ENCODE results near the gene TNNC2.
"Not testable (repeated sequence)": the region's sequence is repeated elsewhere in the genome, so short reads cannot be mapped to it uniquely, and the experiment has no call there.

Gene TNNC2

GRCh38 chr20:45848421-45848820 lies 21.3 kb upstream of the TNNC2 start:
- DNase-seq, result no peak

- no peak for DNase-seq
Observed at GRCh38 chr20:45845452-45845851, 18.3 kb upstream of the TNNC2 start.

- no peak for DNase-seq
Observed at GRCh38 chr20:45843506-45843905, 16.4 kb upstream of the TNNC2 start.

- DNase-seq, result no peak
Observed at GRCh38 chr20:45842169-45842812, 15.2 kb upstream of the TNNC2 start.

- no peak for DNase-seq
Observed at GRCh38 chr20:45841407-45842129, 14.5 kb upstream of the TNNC2 start.

- no peak for DNase-seq
Observed at GRCh38 chr20:45840700-45841198, 13.6 kb upstream of the TNNC2 start.

- no peak for DNase-seq
Observed at GRCh38 chr20:45836841-45837240, 9.7 kb upstream of the TNNC2 start.

GRCh38 chr20:45835825-45836224 lies 8.7 kb upstream of the TNNC2 start:
- DNase-seq, result no peak

GRCh38 chr20:45835329-45835765 lies 8.2 kb upstream of the TNNC2 start:
- no peak for DNase-seq

- no peak for DNase-seq
Observed at GRCh38 chr20:45834797-45835161, 7.7 kb upstream of the TNNC2 start.

- peak in 1 of 2 donors; percentile 36 for DNase-seq
Observed at GRCh38 chr20:45833883-45834796, 7.0 kb upstream of the TNNC2 start.

- DNase-seq, result peak in 1 of 2 donors; percentile 21
Observed at GRCh38 chr20:45833030-45833882, 6.1 kb upstream of the TNNC2 start, which contains the start of gene SNX21. SNX21 (plus strand) TSS chr20:45833799; CDS start chr20:45833920, 121 bp downstream.

- DNase-seq, result no peak
Observed at GRCh38 chr20:45832619-45833018, 5.5 kb upstream of the TNNC2 start.

GRCh38 chr20:45829673-45830106 lies 2.6 kb upstream of the TNNC2 start:
- not testable (repeated sequence) for DNase-seq

GRCh38 chr20:45828589-45828988 lies 1.5 kb upstream of the TNNC2 start:
- no peak for DNase-seq

- DNase-seq, result no peak
Observed at GRCh38 chr20:45827712-45828111, 600 bp upstream of the TNNC2 start.

- no peak for DNase-seq
Observed at GRCh38 chr20:45826381-45827019, 612 bp downstream of the TNNC2 start.

GRCh38 chr20:45823949-45824835 lies 2.9 kb downstream of the TNNC2 start:
- DNase-seq, result peak; percentile 33 to 41

- no peak for DNase-seq
Observed at GRCh38 chr20:45822857-45823256, 4.3 kb downstream of the TNNC2 start.

GRCh38 chr20:45821947-45822346 lies 5.2 kb downstream of the TNNC2 start:
- no peak for DNase-seq

- DNase-seq, result no peak
Observed at GRCh38 chr20:45819466-45819865, 7.6 kb downstream of the TNNC2 start.
